ENCODE results near the gene CCL15.
A peak's percentile ranks its signal among the peaks of the same experiment; 100 is the strongest.
"Not testable (repeated sequence)": the region's sequence is repeated elsewhere in the genome, so short reads cannot be mapped to it uniquely, and the experiment has no call there.

Gene CCL15, protein sequence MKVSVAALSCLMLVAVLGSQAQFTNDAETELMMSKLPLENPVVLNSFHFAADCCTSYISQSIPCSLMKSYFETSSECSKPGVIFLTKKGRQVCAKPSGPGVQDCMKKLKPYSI

GRCh38 chr17:36001110-36001771 lies at the start of gene CCL15:
Gene CCL15 (minus strand): TSS chr17:36001553. CDS start chr17:36001492, 61 bp downstream.
- DNase-seq: no peak

GRCh38 chr17:36049643-36050042 lies 48.3 kb upstream of the CCL15 start:
- DNase-seq: no peak

GRCh38 chr17:36048066-36048465 lies 46.7 kb upstream of the CCL15 start:
- no peak for DNase-seq

- no peak for DNase-seq
Measured at GRCh38 chr17:36036235-36036634, 34.9 kb upstream of the CCL15 start.

DNA sequence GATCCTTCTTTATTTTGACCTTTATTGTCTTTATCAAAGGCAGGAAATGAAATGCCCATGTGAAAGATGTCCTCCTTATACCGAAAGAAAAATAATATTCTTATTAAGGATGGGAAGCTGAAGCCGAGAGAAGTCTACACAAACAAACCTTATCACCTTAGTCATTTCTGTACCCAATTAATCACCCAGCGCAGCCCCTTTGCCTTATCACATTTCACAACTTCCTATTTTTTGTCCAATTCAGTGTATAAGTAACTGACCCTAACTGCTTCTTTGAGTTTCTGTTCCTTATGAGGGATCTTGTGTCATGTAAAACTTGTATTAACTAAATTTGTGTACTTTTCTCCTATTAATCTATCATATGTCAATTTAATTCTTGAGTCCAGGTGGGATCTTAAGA lies 32.8 kb upstream of the CCL15 start:
- no peak for DNase-seq

GRCh38 chr17:36030956-36031355 lies 29.6 kb upstream of the CCL15 start:
- DNase-seq: no peak

DNA sequence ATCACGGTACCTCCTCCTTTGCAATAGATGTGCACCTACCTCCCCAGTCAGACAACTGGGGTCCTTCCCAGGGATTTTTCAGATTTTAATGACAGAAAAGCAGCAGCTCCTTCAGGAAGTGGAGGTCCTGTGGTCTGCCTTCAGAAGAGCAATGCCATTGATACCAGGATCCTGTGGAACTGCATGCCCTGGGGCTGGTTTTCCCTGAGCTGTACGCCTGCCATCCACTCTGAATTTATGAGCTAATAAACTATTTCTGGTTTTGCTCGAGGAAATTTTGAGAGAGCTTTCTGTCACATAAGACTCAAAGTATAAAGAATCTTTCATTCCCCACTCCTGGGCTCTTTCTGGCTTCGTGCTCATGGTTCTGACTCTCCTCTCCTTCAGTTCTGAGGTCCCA lies 26.4 kb upstream of the CCL15 start:
- DNase-seq: no peak

DNA sequence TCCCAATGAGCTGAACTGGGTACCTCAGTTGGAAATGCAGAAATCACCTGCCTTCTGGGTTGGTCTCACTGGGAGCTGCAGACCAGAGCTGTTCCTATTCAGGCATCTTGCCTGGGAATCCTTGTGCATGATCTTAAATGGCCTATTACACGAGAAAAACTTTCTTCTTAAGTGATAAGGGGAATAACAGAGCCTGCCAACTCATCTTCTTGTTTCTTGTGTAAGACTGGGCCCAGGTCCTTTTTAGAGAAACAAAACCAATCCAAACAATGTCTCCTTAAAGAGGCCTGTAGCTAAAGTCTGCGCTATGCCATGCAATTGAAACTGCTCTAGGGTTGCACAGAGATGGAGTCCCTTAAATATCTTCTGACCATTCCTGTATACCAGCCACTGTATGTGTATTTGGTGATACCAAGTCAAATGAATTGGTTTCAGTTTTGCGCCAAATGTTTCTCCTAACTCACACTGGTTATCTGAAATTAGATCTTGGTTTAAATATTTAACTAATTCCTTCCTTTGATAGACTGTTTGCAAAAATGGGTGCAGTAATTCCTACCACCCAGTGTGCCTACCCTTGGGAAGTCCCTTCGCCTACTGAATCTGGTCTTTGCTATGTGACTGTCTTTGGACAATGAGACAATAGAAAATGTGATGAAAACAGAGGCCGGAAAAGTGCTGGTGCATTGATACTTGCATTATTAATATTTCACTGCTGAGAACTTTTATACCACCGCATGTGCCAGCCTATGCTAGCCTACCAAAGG lies 22.9 kb upstream of the CCL15 start:
- no peak for DNase-seq

- peak; percentile 43 for DNase-seq
Measured at GRCh38 chr17:36019423-36019822, 18.1 kb upstream of the CCL15 start.

- no peak for DNase-seq
Measured at GRCh38 chr17:36017799-36018198, 16.4 kb upstream of the CCL15 start, which contains the start of gene CCL23. Gene CCL23 (minus strand): TSS chr17:36017972. CDS start chr17:36017897, 75 bp downstream.

- DNase-seq: no peak
Measured at GRCh38 chr17:36016555-36016954, 15.2 kb upstream of the CCL15 start.

- not testable (repeated sequence) for DNase-seq
Measured at GRCh38 chr17:36015895-36016294, 14.5 kb upstream of the CCL15 start.

DNA sequence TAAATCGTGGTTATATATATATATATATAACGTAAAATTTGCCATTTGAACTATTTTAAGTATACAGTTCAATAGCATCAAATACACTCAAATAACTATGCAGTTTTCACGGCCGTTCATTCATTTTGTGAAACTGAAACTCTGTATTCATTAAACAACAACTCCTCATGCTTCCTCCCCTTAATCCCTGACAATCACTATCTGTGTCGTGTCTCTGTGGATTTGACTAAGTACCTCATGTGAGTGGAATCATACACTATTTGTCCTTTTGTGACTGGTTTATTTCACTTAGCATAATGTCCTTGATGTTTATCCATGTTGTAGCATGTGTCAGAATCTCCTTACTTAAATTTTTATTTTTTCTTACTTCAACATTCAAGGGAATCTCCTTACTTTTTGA lies 13.6 kb upstream of the CCL15 start:
- no peak for DNase-seq

- no peak for DNase-seq
Measured at GRCh38 chr17:36011201-36011600, 9.8 kb upstream of the CCL15 start.

DNA sequence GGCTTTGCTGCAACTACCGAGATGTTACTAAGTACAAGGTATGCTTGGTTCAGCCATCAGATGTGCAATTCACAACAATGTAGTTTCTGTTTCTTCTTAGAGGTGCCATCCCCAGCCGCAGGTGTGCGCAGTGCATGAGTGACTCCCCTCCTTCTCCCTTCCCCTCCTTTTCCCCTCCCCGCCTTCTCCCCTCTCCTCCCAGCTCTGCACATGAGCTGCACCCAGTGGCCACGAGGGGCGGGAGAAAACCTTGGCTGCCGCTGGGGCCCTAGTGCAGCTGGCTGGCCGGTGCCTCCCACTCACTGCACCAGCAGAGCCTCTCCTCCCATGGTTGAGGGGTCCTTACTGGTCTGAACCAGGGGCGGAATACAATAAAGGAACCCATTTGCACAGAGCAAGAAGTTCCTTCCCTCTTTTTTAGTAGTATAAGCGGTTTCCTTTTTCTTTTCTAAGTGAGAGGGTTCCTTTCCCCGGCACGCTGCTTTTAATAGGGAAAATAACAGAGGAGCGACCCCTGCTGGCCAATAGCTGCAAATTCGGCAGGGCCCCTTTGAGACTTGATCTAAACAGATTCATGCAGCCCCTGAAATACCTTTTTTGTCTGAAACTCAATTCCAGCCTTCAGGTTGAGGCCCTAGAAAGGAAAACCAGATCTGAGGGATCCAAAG lies 7.8 kb upstream of the CCL15 start:
- DNase-seq: peak; percentile 46

- no peak for DNase-seq
Measured at GRCh38 chr17:36004594-36005108, 3.3 kb upstream of the CCL15 start.

- no peak for DNase-seq
Measured at GRCh38 chr17:36002631-36003030, 1.3 kb upstream of the CCL15 start.

- DNase-seq: no peak
Measured at GRCh38 chr17:36001862-36002603, 680 bp upstream of the CCL15 start.

DNA sequence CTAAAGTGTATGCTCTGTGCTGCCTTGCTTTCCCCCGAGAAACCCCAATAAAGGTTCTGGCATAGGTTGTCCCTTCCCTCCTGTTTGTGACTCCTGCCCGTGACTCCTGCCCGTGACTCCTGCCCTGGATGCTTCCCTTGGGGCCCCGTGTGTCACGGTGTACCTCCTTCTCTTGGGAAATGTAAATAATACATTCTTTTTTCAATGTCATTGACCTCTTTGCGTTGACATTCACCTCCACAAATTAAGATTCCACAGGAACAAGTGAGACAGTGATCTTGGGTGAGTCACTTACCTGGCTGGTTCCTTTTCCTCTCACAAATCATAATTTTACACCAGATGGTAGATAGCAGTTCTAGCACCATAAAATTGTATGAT lies 632 bp downstream of the CCL15 start:
- no peak for DNase-seq

DNA sequence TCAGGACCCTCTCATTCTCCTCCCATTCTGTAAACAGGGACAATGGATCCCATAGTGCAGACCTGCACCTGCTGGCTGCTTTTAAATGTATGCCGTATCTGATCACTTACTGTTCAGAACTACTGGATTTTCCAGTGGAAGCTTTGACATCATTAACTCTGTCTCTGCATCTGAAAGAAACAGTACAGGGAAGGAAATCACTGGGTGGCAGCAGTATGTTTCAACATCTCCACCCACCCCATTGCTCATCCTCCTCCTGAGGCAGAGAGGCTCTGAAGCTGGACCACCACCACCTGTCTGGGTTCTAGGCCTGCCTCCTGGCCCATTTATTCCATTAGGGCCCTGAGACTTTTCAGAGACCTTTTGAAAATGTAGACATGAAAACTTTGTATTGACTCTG lies 2.6 kb downstream of the CCL15 start:
- no peak for DNase-seq

GRCh38 chr17:35998018-35998545 lies 3.3 kb downstream of the CCL15 start:
- DNase-seq: no peak

GRCh38 chr17:35995346-35995745 lies 6.0 kb downstream of the CCL15 start:
- not testable (repeated sequence) for DNase-seq

All from islet precursor cell (in vitro differentiated cells).